IPS-18a (cell line): ENCODE results near the gene CDK13.

Source experiments
- H3K27ac ChIP-seq: one replicate; pipeline ENCODE4 v1.5.1; 2013; ENCODE audit warnings: low read length
- H3K27me3 ChIP-seq: one replicate; pipeline ENCODE4 v1.6.1; 2013; ENCODE audit warnings: mild to moderate bottlenecking, low read length; ENCODE audit not compliant: control insufficient read depth, insufficient read depth
- H3K36me3 ChIP-seq: one replicate; pipeline ENCODE4 v1.6.1; 2013; ENCODE audit warnings: low read depth, low read length; ENCODE audit not compliant: control insufficient read depth
- H3K4me1 ChIP-seq: one replicate; pipeline ENCODE4 v1.6.1; 2013; ENCODE audit warnings: low read depth, low read length; ENCODE audit not compliant: control insufficient read depth
- H3K4me3 ChIP-seq: one replicate; pipeline ENCODE4 v1.5.1; 2013; ENCODE audit warnings: low read length
- H3K9ac ChIP-seq: one replicate; pipeline ENCODE4 v1.6.1; 2013; ENCODE audit warnings: mild to moderate bottlenecking, low read length, moderate library complexity
- H3K9me3 ChIP-seq: one replicate; pipeline ENCODE4 v1.6.1; 2013; ENCODE audit warnings: low read depth, low read length; ENCODE audit not compliant: control insufficient read depth

The CDK13 gene

GRCh38 chr7:40077849-40078248, 127.8 kb downstream of the CDK13 start:
- no peak overlapping the region for H3K9ac ChIP-seq
- no peaks in the 10 kb centered on the region for H3K4me1 ChIP-seq
- no peaks in the 10 kb centered on the region for H3K27me3 ChIP-seq
- H3K4me3 ChIP-seq: no peak overlapping the region
- H3K36me3 ChIP-seq: peaks cover 6% of the 10 kb centered on the region
- H3K9me3 ChIP-seq: no peaks in the 10 kb centered on the region
- H3K27ac ChIP-seq: no peak overlapping the region

GRCh38 chr7:40092182-40092581, 142.1 kb downstream of the CDK13 start:
- no peak overlapping the region for H3K4me3 ChIP-seq
- no peaks in the 10 kb centered on the region for H3K27me3 ChIP-seq
- no peaks in the 10 kb centered on the region for H3K9me3 ChIP-seq
- no peak overlapping the region for H3K9ac ChIP-seq
- peaks cover 10% of the 10 kb centered on the region for H3K4me1 ChIP-seq
- peaks cover 49% of the 10 kb centered on the region for H3K36me3 ChIP-seq
- no peak overlapping the region for H3K27ac ChIP-seq

GRCh38 chr7:40093631-40094350, 143.7 kb downstream of the CDK13 start:
- H3K36me3 ChIP-seq: peaks cover 40% of the 10 kb centered on the region
- H3K4me3 ChIP-seq: no peak overlapping the region
- peaks cover 15% of the 10 kb centered on the region for H3K4me1 ChIP-seq
- H3K27me3 ChIP-seq: no peaks in the 10 kb centered on the region
- no peak overlapping the region for H3K9ac ChIP-seq
- no peak overlapping the region for H3K27ac ChIP-seq
- H3K9me3 ChIP-seq: no peaks in the 10 kb centered on the region

- peaks cover 15% of the 10 kb centered on the region for H3K4me1 ChIP-seq
- H3K4me3 ChIP-seq: no peak overlapping the region
- no peak overlapping the region for H3K9ac ChIP-seq
- H3K36me3 ChIP-seq: peaks cover 32% of the 10 kb centered on the region
- no peaks in the 10 kb centered on the region for H3K9me3 ChIP-seq
- no peak overlapping the region for H3K27ac ChIP-seq
- no peaks in the 10 kb centered on the region for H3K27me3 ChIP-seq
These were observed 145.2 kb downstream of the CDK13 start for GRCh38 chr7:40095230-40095629.

- H3K4me3 ChIP-seq: no peak overlapping the region
- peaks cover 15% of the 10 kb centered on the region for H3K4me1 ChIP-seq
- no peaks in the 10 kb centered on the region for H3K9me3 ChIP-seq
- H3K27me3 ChIP-seq: no peaks in the 10 kb centered on the region
- H3K36me3 ChIP-seq: peaks cover 32% of the 10 kb centered on the region
- H3K27ac ChIP-seq: no peak overlapping the region
- H3K9ac ChIP-seq: no peak overlapping the region
These were observed 145.8 kb downstream of the CDK13 start for GRCh38 chr7:40095695-40096327.

- no peaks in the 10 kb centered on the region for H3K9me3 ChIP-seq
- H3K27me3 ChIP-seq: no peaks in the 10 kb centered on the region
- H3K36me3 ChIP-seq: peaks cover 25% of the 10 kb centered on the region
- no peak overlapping the region for H3K4me3 ChIP-seq
- peaks cover 15% of the 10 kb centered on the region for H3K4me1 ChIP-seq
- H3K9ac ChIP-seq: no peak overlapping the region
- H3K27ac ChIP-seq: no peak overlapping the region
These were observed 147.7 kb downstream of the CDK13 start for GRCh38 chr7:40097728-40098127.

- Histone ChIP-seq H3K36me3 (peaks cover 16% of the 10 kb centered on the region), H3K9ac (no peak overlapping the region), H3K4me3 (no peak overlapping the region), H3K9me3 (no peaks in the 10 kb centered on the region), H3K4me1 (peaks cover 15% of the 10 kb centered on the region), H3K27ac (no peak overlapping the region), H3K27me3 (no peaks in the 10 kb centered on the region)
These were observed 148.8 kb downstream of the CDK13 start for GRCh38 chr7:40098810-40099209.

- Histone ChIP-seq H3K36me3 (peaks cover 6% of the 10 kb centered on the region), H3K27ac (no peak overlapping the region), H3K9ac (no peak overlapping the region)
These were observed 149.8 kb downstream of the CDK13 start for GRCh38 chr7:40099837-40100236.

GRCh38 chr7:40101201-40101600, 151.1 kb downstream of the CDK13 start:
- H3K27ac ChIP-seq: no peak overlapping the region
- H3K4me1 ChIP-seq: peaks cover 6% of the 10 kb centered on the region
- H3K9me3 ChIP-seq: no peaks in the 10 kb centered on the region
- H3K27me3 ChIP-seq: no peaks in the 10 kb centered on the region
- no peak overlapping the region for H3K9ac ChIP-seq
- H3K4me3 ChIP-seq: no peak overlapping the region
- no peaks in the 10 kb centered on the region for H3K36me3 ChIP-seq

More at GRCh38 chr7:40099837-40100236, 149.8 kb downstream of the CDK13 start:
- Histone ChIP-seq H3K4me1 (peaks cover 15% of the 10 kb centered on the region), H3K27me3 (no peaks in the 10 kb centered on the region), H3K9me3 (no peaks in the 10 kb centered on the region), H3K4me3 (no peak overlapping the region)

- Histone ChIP-seq H3K9ac (no peak overlapping the region), H3K9me3 (no peaks in the 10 kb centered on the region), H3K27me3 (no peaks in the 10 kb centered on the region), H3K27ac (no peak overlapping the region), H3K36me3 (no peaks in the 10 kb centered on the region), H3K4me1 (no peaks in the 10 kb centered on the region), H3K4me3 (no peak overlapping the region)
These were observed 152.8 kb downstream of the CDK13 start for GRCh38 chr7:40102897-40103296.

- H3K27me3 ChIP-seq: no peaks in the 10 kb centered on the region
- H3K4me3 ChIP-seq: no peak overlapping the region
- H3K4me1 ChIP-seq: no peaks in the 10 kb centered on the region
- H3K9ac ChIP-seq: no peak overlapping the region
- no peak overlapping the region for H3K27ac ChIP-seq
- no peaks in the 10 kb centered on the region for H3K9me3 ChIP-seq
- no peaks in the 10 kb centered on the region for H3K36me3 ChIP-seq
These were observed 155.9 kb downstream of the CDK13 start for GRCh38 chr7:40105879-40106473.
